Mucosa of descending colon (tissue), 3 donors: Measurements from ENCODE around the gene CDK6. TPM values are rescaled to one million over a fixed set of nuclear protein-coding genes. Genes with fewer than 3 reads are reported as not detected.

Experiments
- ATAC-seq: fragments of 200-7000 bp; cut with Tn5 transposase; one replicate; pipeline ENCODE4 v1.9.1; 2020; ENCODE audit warnings: mild to moderate bottlenecking, moderate library complexity
- DNase-seq, 3 donors: peaks; one replicate each; pipeline ENCODE4 v3.0.0-alpha.2; 2020
- H3K36me3 ChIP-seq: fragments of 200-600 bp; one replicate; pipeline ENCODE4 v1.8.0; 2021; ENCODE audit warnings: low read depth, mild to moderate bottlenecking
- H3K4me1 ChIP-seq: fragments of 200-600 bp; one replicate; pipeline ENCODE4 v1.8.0; 2021; ENCODE audit warnings: low read depth, mild to moderate bottlenecking
- H3K4me3 ChIP-seq: fragments of 200-600 bp; one replicate; pipeline ENCODE4 v1.8.0; 2021; ENCODE audit warnings: mild to moderate bottlenecking
- H3K9me3 ChIP-seq: fragments of 200-600 bp; one replicate; pipeline ENCODE4 v1.8.0; 2021; ENCODE audit warnings: mild to moderate bottlenecking
- CTCF ChIP-seq: fragments of 200-600 bp; IDR thresholded peaks from one replicate; pipeline ENCODE4 v1.8.0; 2022; ENCODE audit warnings: antibody characterized with exemption, mild to moderate bottlenecking
- intact Hi-C, 2 donors: fragments of 100-400 bp; cut with DNase I in 1 of 2; cut with micrococcal nuclease in 1 of 2; formaldehyde crosslinking; loops; one replicate each; pipeline versions ENCODE4 v1.11.0 to v1.11.1; 2022; cut with DNase I, micrococcal nuclease
- total RNA-seq, 3 donors: library from RNA; stranded (reverse); fragmentation: NEBNext Ultra II Directional in 2 of 3; extraction: Animal tissue kit (Norgen Biotek cat#: 25700) in 2 of 3; gene quantifications; one replicate each; pipeline versions ENCODE4 v1.2.1 to v1.2.4, GENCODE V29; 2021 to 2023
- donor health status: DM: no; HTN: no; CAD: no; lungs with moderate emphysema.
- donor health status: DM: no; HTN: no; CAD: no.
- donor health status: DM: no; HTN: yes; CAD: no.

CDK6 gene
- total RNA-seq, 3 donors from 2014 or later = 23.4 to 52.4 (median 33.1) TPM

- Histone ChIP-seq H3K4me1 (no peaks in the 10 kb centered on the region), H3K9me3 (no peaks in the 10 kb centered on the region), H3K4me3 (no peak overlapping the region), H3K36me3 (no peaks in the 10 kb centered on the region)
- ATAC-seq (no peak), DNase-seq (no peak)
- intact Hi-C loops = no loop called here
- TF ChIP-seq CTCF = no peak
These were observed 41.0 kb upstream of the CDK6 start for GRCh38 chr7:92877367-92877766.

- TF ChIP-seq CTCF = no peak
- intact Hi-C loops = no loop called here
- Histone ChIP-seq H3K36me3 (no peaks in the 10 kb centered on the region), H3K9me3 (no peaks in the 10 kb centered on the region), H3K4me1 (no peaks in the 10 kb centered on the region), H3K4me3 (no peak overlapping the region)
- ATAC-seq (no peak), DNase-seq (no peak)
These were observed 40.5 kb upstream of the CDK6 start for GRCh38 chr7:92876836-92877235.

- ATAC-seq (no peak), DNase-seq (no peak)
- Histone ChIP-seq H3K9me3 (no peaks in the 10 kb centered on the region), H3K4me3 (no peak overlapping the region), H3K4me1 (no peaks in the 10 kb centered on the region), H3K36me3 (no peaks in the 10 kb centered on the region)
- no peak for TF ChIP-seq CTCF
- intact Hi-C loops = no loop called here
These were observed 39.3 kb upstream of the CDK6 start for GRCh38 chr7:92875719-92876118.

GRCh38 chr7:92875173-92875572, 38.8 kb upstream of the CDK6 start:
- Histone ChIP-seq H3K9me3 (no peaks in the 10 kb centered on the region), H3K36me3 (no peaks in the 10 kb centered on the region), H3K4me1 (no peaks in the 10 kb centered on the region), H3K4me3 (no peak overlapping the region)
- intact Hi-C loops = no loop called here
- DNase-seq = no peak
- ATAC-seq = no peak
- no peak for TF ChIP-seq CTCF

- Histone ChIP-seq H3K9me3 (no peaks in the 10 kb centered on the region), H3K4me1 (no peaks in the 10 kb centered on the region), H3K36me3 (no peaks in the 10 kb centered on the region), H3K4me3 (no peak overlapping the region)
- no peak for TF ChIP-seq CTCF
- DNase-seq = no peak
- intact Hi-C loops = no loop called here
- no peak for ATAC-seq
These were observed 38.2 kb upstream of the CDK6 start for GRCh38 chr7:92874567-92874966.

GRCh38 chr7:92873776-92874175, 37.4 kb upstream of the CDK6 start:
- H3K36me3 ChIP-seq = no peaks in the 10 kb centered on the region
- DNase-seq (no peak), ATAC-seq (no peak)
- no peaks in the 10 kb centered on the region for H3K9me3 ChIP-seq
- intact Hi-C loops = no loop called here
- H3K4me1 ChIP-seq = no peaks in the 10 kb centered on the region
- TF ChIP-seq CTCF = no peak
- no peak overlapping the region for H3K4me3 ChIP-seq
